Glutamatergic neuron (in vitro differentiated cells): ENCODE data around the gene GYPC. TPM values are rescaled to one million over a fixed set of nuclear protein-coding genes. Genes with fewer than 3 reads are reported as not detected.

Source experiments
- DNase-seq: peaks from one replicate; pipeline ENCODE4 v3.0.0; 2022
- H3K27ac Mint-ChIP-seq: one replicate; pipeline ENCODE4 v1.8.0; 2020; ENCODE audit warnings: mild to moderate bottlenecking, mixed read lengths, inconsistent platforms; ENCODE audit not compliant: unreplicated experiment
- H3K27me3 Mint-ChIP-seq: one replicate; pipeline ENCODE4 v1.8.0; 2020; ENCODE audit warnings: mild to moderate bottlenecking, moderate library complexity, mixed read lengths, inconsistent platforms; ENCODE audit not compliant: unreplicated experiment
- H3K36me3 Mint-ChIP-seq: one replicate; pipeline ENCODE4 v1.8.0; 2020; ENCODE audit warnings: mild to moderate bottlenecking, mixed read lengths, inconsistent platforms; ENCODE audit not compliant: unreplicated experiment
- H3K4me1 Mint-ChIP-seq: one replicate; pipeline ENCODE4 v1.8.0; 2020; ENCODE audit warnings: mild to moderate bottlenecking, low read depth, mixed read lengths, inconsistent platforms; ENCODE audit not compliant: unreplicated experiment
- H3K4me3 Mint-ChIP-seq: one replicate; pipeline ENCODE4 v1.8.0; 2020; ENCODE audit warnings: mild to moderate bottlenecking, mixed read lengths, inconsistent platforms; ENCODE audit not compliant: unreplicated experiment
- H3K9me3 Mint-ChIP-seq: one replicate; pipeline ENCODE4 v1.8.0; 2020; ENCODE audit warnings: mild to moderate bottlenecking, moderate library complexity, mixed read lengths, inconsistent platforms; ENCODE audit not compliant: unreplicated experiment
- total RNA-seq: library from RNA; stranded (reverse); fragmentation: NEBNext Ultra II Directional; extraction: Animal tissue kit (Norgen Biotek cat#: 25700); gene quantifications from one replicate; pipeline ENCODE4 v1.2.1, GENCODE V29; 2021; ENCODE audit not compliant: unreplicated experiment
- TF ChIP-seq, protein P1 (sequence below): fragments of 200-600 bp; sonication (generic); IDR thresholded peaks from one replicate; pipeline ENCODE4 v1.5.0; 2021; ENCODE audit not compliant: partially characterized antibody, unreplicated experiment

GYPC gene
- total RNA-seq, 1 donor from 2014 or later, result 2.0 TPM

DNA sequence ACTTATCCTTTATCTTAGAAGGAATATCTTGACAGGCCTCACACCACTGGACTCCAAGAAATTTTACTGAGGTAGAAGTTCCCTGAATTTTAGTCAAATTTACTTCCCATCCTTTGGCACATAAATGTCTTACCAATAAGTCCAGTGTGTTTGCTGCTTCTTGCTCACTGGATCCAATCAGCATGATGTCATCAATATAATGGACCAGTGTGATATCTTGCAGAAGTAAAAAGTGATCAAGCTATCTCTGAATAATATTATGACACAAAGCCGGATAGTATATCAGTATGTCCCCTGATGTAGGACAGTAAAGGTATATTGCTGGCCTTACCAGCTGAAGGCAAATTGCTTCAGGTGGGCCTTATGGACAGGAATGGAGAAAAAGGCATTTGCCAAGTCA lies 6.9 kb upstream of the GYPC start:
- no peaks in the 10 kb centered on the region for H3K9me3 Mint-ChIP-seq
- H3K4me3 Mint-ChIP-seq, result no peak overlapping the region
- H3K36me3 Mint-ChIP-seq, result no peaks in the 10 kb centered on the region
- no peak overlapping the region for H3K27ac Mint-ChIP-seq
- DNase-seq, result no peak
- no peaks in the 10 kb centered on the region for H3K27me3 Mint-ChIP-seq
- H3K4me1 Mint-ChIP-seq, result no peaks in the 10 kb centered on the region
- TF ChIP-seq, protein P1, sequence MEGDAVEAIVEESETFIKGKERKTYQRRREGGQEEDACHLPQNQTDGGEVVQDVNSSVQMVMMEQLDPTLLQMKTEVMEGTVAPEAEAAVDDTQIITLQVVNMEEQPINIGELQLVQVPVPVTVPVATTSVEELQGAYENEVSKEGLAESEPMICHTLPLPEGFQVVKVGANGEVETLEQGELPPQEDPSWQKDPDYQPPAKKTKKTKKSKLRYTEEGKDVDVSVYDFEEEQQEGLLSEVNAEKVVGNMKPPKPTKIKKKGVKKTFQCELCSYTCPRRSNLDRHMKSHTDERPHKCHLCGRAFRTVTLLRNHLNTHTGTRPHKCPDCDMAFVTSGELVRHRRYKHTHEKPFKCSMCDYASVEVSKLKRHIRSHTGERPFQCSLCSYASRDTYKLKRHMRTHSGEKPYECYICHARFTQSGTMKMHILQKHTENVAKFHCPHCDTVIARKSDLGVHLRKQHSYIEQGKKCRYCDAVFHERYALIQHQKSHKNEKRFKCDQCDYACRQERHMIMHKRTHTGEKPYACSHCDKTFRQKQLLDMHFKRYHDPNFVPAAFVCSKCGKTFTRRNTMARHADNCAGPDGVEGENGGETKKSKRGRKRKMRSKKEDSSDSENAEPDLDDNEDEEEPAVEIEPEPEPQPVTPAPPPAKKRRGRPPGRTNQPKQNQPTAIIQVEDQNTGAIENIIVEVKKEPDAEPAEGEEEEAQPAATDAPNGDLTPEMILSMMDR, result no peak

DNA sequence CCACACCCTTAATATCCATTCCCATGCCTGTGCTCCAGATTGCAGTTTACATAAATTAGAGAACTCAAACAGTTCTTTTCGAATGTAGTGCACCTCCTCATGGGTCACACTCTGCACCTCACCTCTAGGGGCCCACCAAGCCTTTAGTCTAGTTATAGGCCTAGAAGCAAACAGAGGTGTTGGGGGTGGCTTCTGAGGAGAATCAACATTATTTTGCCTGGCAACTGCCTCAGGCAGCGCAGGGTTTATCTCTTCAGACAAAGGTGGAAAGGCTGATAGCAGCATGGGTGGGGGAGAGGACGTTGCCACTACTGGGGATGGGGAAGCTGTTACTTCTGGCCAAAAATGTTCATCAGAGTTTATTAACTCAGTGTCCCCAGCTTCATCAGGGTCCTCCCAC lies 5.0 kb upstream of the GYPC start:
- no peak for DNase-seq
- Mint-ChIP-seq H3K27me3 (peaks cover 3% of the 10 kb centered on the region), H3K27ac (no peak overlapping the region), H3K4me3 (no peak overlapping the region), H3K36me3 (no peaks in the 10 kb centered on the region), H3K9me3 (no peaks in the 10 kb centered on the region), H3K4me1 (peaks cover 3% of the 10 kb centered on the region)
- TF ChIP-seq, protein P1, result no peak

DNA sequence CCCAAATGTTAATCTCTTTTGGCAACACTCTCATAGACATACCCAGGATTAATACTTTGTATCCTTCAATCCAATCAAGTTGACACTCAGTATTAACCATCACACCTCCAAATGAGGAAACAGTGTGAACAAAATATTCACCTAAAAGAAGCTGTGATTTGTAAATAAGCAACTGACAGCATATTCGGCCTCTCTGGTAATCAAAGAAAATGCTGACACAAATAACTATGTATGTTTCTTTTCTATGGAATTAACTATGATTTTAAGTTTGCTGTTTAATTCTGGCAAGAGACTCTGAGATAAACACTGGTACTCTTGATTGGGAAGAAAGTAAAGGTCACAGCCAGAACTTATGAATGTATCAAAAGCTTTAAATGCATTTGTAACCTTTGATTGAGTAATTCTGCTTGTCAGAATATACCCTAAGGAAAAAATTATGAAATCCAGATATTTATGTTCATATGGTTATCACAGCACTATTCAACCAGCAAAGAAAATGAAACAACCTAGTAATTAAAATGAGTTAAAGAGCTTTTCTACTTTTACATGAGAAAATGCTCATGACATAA lies 3.6 kb upstream of the GYPC start:
- no peak for DNase-seq
- Mint-ChIP-seq H3K27ac (no peak overlapping the region), H3K36me3 (no peaks in the 10 kb centered on the region), H3K9me3 (peaks cover 5% of the 10 kb centered on the region), H3K27me3 (peaks cover 5% of the 10 kb centered on the region), H3K4me3 (no peak overlapping the region), H3K4me1 (peaks cover 9% of the 10 kb centered on the region)
- TF ChIP-seq, protein P1, result no peak

DNA sequence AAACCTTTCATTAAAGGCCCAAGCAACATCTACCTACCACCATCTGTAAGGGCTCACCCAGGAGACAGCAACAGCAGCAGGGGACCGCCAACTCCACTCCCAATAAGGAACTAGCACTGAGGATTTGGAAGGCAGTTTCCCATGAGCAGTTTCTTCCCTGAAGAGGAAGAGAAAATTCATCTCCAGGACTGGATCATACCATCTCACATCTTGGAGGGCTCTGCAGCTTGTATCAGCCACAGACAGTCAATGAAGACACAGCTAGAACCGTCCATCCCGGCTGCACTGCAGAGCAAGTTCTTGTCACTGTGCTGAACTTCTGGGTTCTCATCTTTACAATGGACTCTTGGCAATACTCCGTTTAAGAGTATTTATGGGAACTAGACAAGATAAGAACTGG lies 2.8 kb upstream of the GYPC start:
- TF ChIP-seq, protein P1, result no peak
- Mint-ChIP-seq H3K9me3 (peaks cover 5% of the 10 kb centered on the region), H3K4me1 (peaks cover 9% of the 10 kb centered on the region), H3K4me3 (no peak overlapping the region), H3K27ac (no peak overlapping the region), H3K36me3 (no peaks in the 10 kb centered on the region), H3K27me3 (peaks cover 5% of the 10 kb centered on the region)
- DNase-seq, result no peak

DNA sequence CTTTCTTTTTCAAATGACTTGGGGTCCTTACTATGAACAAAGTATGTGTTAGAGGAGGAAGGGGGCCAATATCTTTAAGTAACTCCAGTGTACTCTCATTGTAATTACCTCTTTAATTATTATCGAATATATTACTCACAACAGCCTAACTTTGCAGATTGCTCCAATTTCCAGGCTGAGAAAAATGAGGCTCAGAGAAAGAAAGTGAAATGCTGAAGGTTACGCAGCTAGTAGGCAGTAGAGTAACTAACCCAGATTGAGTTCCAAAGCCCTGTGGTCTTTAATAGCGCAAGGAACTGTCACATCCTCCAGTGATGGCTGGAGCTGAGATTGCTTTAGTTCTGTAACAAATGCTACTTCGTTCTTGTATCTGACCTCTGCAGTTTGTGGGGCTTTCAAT lies 2.2 kb upstream of the GYPC start:
- no peak for DNase-seq
- no peak overlapping the region for H3K4me3 Mint-ChIP-seq
- TF ChIP-seq, protein P1, result no peak
- no peak overlapping the region for H3K27ac Mint-ChIP-seq
- H3K4me1 Mint-ChIP-seq, result peaks cover 9% of the 10 kb centered on the region
- peaks cover 5% of the 10 kb centered on the region for H3K9me3 Mint-ChIP-seq
- no peaks in the 10 kb centered on the region for H3K36me3 Mint-ChIP-seq
- peaks cover 5% of the 10 kb centered on the region for H3K27me3 Mint-ChIP-seq
